Measurements from ENCODE around the gene CAPN10.

DNA sequence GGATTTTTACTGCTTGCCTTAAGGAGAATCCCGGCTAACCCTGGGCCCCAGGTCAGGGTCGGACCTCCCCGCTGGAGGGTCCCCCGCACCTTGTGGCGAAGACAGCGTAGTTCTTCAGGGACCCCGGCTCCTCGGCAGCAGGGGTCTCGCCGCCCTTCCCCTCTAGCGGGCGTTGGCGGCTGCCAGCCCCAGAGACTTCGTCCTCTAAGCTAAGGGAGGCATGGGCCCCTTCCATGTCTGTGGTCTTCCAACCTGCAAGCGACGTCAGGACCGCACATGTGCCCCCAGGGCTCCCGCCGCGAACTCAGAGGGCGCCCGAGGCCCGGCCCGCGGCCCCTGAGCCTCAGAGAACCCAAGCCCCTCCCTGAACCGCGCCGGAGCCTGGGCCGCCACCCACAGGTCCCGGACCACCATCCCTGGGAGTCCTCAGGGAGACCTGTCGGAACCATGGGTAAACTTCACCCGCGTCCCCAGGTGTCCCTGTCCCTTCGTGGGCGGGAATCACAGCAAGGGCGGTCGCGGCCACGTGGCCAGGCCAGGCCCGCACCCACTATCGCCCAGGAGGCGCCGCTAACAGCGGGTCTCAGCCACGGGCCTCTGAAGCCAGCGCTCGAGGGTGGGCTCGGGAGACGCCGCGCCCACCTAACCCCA is 29.3 kb upstream of the CAPN10 start:
- TF ChIP-seq EP300 (IDR thresholded peaks at IDR 0.05; ENCODE audit: borderline replicate concordance) (no peak), CREB1 (IDR thresholded peaks at IDR 0.05; ENCODE audit: low read depth) (no peak), RAD21 (IDR thresholded peaks at IDR 0.05; ENCODE audit: low read depth) (no peak), FOXM1 (IDR thresholded peaks at IDR 0.05; ENCODE audit: borderline replicate concordance, low read depth) (no peak), EGR1 (IDR thresholded peaks at IDR 0.05) (no peak), ZBTB7A (IDR thresholded peaks at IDR 0.05; ENCODE audit: low read depth) (no peak), YY1 (IDR thresholded peaks at IDR 0.05; ENCODE audit: low read depth) (no peak), CEBPB (IDR thresholded peaks at IDR 0.05) (no peak)
- TF ChIP-seq, protein P1, sequence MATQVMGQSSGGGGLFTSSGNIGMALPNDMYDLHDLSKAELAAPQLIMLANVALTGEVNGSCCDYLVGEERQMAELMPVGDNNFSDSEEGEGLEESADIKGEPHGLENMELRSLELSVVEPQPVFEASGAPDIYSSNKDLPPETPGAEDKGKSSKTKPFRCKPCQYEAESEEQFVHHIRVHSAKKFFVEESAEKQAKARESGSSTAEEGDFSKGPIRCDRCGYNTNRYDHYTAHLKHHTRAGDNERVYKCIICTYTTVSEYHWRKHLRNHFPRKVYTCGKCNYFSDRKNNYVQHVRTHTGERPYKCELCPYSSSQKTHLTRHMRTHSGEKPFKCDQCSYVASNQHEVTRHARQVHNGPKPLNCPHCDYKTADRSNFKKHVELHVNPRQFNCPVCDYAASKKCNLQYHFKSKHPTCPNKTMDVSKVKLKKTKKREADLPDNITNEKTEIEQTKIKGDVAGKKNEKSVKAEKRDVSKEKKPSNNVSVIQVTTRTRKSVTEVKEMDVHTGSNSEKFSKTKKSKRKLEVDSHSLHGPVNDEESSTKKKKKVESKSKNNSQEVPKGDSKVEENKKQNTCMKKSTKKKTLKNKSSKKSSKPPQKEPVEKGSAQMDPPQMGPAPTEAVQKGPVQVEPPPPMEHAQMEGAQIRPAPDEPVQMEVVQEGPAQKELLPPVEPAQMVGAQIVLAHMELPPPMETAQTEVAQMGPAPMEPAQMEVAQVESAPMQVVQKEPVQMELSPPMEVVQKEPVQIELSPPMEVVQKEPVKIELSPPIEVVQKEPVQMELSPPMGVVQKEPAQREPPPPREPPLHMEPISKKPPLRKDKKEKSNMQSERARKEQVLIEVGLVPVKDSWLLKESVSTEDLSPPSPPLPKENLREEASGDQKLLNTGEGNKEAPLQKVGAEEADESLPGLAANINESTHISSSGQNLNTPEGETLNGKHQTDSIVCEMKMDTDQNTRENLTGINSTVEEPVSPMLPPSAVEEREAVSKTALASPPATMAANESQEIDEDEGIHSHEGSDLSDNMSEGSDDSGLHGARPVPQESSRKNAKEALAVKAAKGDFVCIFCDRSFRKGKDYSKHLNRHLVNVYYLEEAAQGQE (IDR thresholded peaks at IDR 0.05; ENCODE audit: low read depth), result no peak

All from Ishikawa (cell line).